K562 (cell line): ENCODE results near the gene STRA8. TPM values are rescaled to one million over a fixed set of nuclear protein-coding genes. Genes with fewer than 3 reads are reported as not detected.

Experiments used
- ARHGAP35 ChIP-seq: fragments of 450-650 bp; IDR thresholded peaks from 2 replicates; pipeline ENCODE4 v1.6.1; 2018; ENCODE audit not compliant: partially characterized antibody
- NCOR1 ChIP-seq: fragments of 450-650 bp; IDR thresholded peaks from 2 replicates; pipeline ENCODE4 v1.6.1; 2016; ENCODE audit warnings: mild to moderate bottlenecking, moderate library complexity
- NR3C1 ChIP-seq: sonication (generic); formaldehyde crosslinking; IDR thresholded peaks from 2 replicates; pipeline ENCODE4 v1.8.1; 2022; ENCODE audit warnings: missing genetic modification reagents
- PHTF2 ChIP-seq: fragments of 250-450 bp; sonication (Bioruptor Pico); IDR thresholded peaks from 2 replicates; pipeline ENCODE4 v1.5.0; 2021; ENCODE audit warnings: mild to moderate bottlenecking
- RFX7 ChIP-seq: fragments of 250-450 bp; sonication (Bioruptor Pico); IDR thresholded peaks from 2 replicates; pipeline ENCODE4 v1.5.1; 2021; ENCODE audit warnings: mild to moderate bottlenecking
- polyA plus RNA-seq, 8 experiments: library from polyadenylated mRNA; depleted of rRNA in 4 of 8; stranded (reverse) in 5 of 8; unstranded in 3 of 8; fragments of >200 nt; fragmentation: Nextera tagmentation in 2 of 8; fragmentation: Illumina TruSeq in 1 of 8; extraction: Ambion mirVana in 2 of 8; extraction: Trizol in 1 of 8; gene quantifications; 2 replicates each; pipeline versions ENCODE4 v1.2.1 to v1.2.3, GENCODE V29; 2011 to 2014; ENCODE audit warnings: inconsistent platforms in 1 of 8, missing spikeins in 1 of 8
- total RNA-seq, 7 experiments: library from RNA; depleted of rRNA in 6 of 7; stranded (reverse); fragments of >200 nt in 6 of 7; fragmentation: Illumina TruSeq in 2 of 7; extraction: Trizol in 2 of 7; gene quantifications; 2 replicates each; pipeline versions ENCODE4 v1.2.1 to v1.2.3, GENCODE V29; 2011 to 2021; ENCODE audit warnings: low replicate concordance in 1 of 7
- TF ChIP-seq, protein P1 (sequence below): fragments of 250-450 bp; sonication (Bioruptor Pico); IDR thresholded peaks from 2 replicates; pipeline ENCODE4 v1.5.0; 2020; ENCODE audit warnings: mild to moderate bottlenecking
- TF ChIP-seq, protein P2 (sequence below): fragments of 450-650 bp; formaldehyde crosslinking; conservative IDR thresholded peaks from 2 replicates; pipeline ENCODE4 v1.4.0; 2022; ENCODE audit warnings: mild to moderate bottlenecking, missing genetic modification characterization
- TF ChIP-seq, protein P3 (sequence below): sonication (generic); formaldehyde crosslinking; IDR thresholded peaks from 2 replicates; pipeline ENCODE4 v1.4.0; 2020; ENCODE audit warnings: mild to moderate bottlenecking, missing genetic modification reagents
- TF ChIP-seq, protein P4 (sequence below): fragments of 250-450 bp; sonication (Bioruptor Pico); IDR thresholded peaks from 2 replicates; pipeline ENCODE4 v1.5.0; 2021; ENCODE audit warnings: mild to moderate bottlenecking, moderate library complexity
- TF ChIP-seq, protein P5 (sequence below): conservative IDR thresholded peaks from 2 replicates; pipeline ENCODE4 v1.6.1; 2011; ENCODE audit warnings: low read depth, mild to moderate bottlenecking, low read length; ENCODE audit not compliant: control insufficient read depth

Gene STRA8
- total and polyA plus RNA-seq, 9 of the 15 experiments (the other 6 are each of a cell fraction or from before 2014, with no cell fraction given) = not detected

DNA sequence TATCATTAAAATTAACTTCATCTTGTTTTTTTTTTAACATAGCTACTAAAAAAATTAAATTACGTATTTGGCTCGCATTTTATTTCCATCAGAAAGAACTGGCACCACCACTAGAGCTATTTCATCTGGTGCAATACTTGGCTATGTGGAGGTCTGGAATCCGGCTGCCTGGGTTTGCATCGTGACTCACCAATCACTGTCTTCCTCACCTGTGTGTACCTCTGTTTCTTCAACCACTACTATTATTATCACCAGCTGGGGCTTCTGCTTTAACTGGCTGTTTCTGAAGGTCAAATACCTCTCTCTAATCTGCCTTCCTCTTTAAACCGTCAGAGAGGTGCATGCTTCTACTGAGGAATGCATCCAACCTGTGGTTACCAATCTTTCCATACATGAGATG lies 28.8 kb upstream of the STRA8 start (continued):
- TF ChIP-seq, protein P1, sequence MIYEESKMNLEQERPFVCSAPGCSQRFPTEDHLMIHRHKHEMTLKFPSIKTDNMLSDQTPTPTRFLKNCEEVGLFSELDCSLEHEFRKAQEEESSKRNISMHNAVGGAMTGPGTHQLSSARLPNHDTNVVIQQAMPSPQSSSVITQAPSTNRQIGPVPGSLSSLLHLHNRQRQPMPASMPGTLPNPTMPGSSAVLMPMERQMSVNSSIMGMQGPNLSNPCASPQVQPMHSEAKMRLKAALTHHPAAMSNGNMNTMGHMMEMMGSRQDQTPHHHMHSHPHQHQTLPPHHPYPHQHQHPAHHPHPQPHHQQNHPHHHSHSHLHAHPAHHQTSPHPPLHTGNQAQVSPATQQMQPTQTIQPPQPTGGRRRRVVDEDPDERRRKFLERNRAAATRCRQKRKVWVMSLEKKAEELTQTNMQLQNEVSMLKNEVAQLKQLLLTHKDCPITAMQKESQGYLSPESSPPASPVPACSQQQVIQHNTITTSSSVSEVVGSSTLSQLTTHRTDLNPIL (CRISPR knock-in tag) = no peak
- TF ChIP-seq NCOR1 (no peak), PHTF2 (CRISPR knock-in tag) (no peak), NR3C1 (CRISPR knock-in tag) (no peak), RFX7 (no peak), ARHGAP35 (no peak)
- TF ChIP-seq, protein P2, sequence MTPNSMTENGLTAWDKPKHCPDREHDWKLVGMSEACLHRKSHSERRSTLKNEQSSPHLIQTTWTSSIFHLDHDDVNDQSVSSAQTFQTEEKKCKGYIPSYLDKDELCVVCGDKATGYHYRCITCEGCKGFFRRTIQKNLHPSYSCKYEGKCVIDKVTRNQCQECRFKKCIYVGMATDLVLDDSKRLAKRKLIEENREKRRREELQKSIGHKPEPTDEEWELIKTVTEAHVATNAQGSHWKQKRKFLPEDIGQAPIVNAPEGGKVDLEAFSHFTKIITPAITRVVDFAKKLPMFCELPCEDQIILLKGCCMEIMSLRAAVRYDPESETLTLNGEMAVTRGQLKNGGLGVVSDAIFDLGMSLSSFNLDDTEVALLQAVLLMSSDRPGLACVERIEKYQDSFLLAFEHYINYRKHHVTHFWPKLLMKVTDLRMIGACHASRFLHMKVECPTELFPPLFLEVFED (CRISPR knock-in tag) = no peak
- TF ChIP-seq, protein P3, sequence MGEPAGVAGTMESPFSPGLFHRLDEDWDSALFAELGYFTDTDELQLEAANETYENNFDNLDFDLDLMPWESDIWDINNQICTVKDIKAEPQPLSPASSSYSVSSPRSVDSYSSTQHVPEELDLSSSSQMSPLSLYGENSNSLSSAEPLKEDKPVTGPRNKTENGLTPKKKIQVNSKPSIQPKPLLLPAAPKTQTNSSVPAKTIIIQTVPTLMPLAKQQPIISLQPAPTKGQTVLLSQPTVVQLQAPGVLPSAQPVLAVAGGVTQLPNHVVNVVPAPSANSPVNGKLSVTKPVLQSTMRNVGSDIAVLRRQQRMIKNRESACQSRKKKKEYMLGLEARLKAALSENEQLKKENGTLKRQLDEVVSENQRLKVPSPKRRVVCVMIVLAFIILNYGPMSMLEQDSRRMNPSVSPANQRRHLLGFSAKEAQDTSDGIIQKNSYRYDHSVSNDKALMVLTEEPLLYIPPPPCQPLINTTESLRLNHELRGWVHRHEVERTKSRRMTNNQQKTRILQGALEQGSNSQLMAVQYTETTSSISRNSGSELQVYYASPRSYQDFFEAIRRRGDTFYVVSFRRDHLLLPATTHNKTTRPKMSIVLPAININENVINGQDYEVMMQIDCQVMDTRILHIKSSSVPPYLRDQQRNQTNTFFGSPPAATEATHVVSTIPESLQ = no peak
- TF ChIP-seq, protein P4, sequence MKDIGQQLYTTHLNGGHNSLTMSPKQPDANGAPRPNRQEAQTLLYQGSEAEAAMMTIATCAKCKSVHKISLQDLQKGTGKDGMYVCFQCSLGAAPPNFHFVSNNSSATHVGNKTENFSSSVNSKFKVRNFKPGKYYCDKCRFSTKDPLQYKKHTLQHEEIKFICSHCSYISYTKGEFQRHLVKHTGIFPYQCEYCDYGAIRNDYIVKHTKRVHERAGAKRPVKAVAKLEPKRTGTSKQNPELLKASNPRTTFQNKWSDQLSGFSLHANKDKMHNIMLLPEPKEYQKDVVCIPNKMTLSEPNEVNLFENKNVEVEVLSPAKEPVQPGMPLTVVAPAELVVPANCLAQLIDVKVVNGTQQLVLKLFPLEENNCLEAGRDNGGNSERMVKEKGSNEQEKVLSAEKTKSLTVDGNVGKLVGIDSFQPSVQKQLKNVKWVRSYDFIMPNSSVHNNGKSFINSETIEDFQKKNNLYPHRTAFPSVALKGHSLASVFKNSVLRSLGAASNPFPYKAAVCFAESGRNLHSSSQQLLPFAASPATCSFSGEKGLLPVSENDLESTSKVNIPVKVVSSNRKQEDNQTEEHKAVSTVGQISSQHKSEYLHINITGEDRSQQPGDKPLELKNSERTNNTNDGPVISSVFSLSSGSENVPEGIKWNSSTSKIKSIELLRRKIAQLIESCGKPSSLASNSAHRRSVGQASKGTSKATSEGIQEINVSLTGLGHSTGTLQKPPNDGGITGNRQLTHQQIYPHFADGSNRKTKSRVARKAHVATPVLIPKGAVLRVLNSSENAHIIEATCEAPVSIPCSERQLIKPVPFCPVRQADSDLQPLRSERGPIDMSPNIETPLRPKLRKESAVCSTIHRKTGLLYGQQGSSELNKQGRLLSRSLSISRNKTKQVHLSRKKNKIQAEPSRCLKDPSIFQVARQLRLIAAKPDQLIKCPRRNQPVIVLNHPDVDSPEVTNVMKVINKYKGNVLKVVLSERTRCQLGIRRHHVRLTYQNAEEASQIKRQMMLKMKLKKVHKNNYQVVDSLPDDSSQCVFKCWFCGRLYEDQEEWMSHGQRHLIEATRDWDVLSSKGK (CRISPR knock-in tag) = no peak
- TF ChIP-seq, protein P5, sequence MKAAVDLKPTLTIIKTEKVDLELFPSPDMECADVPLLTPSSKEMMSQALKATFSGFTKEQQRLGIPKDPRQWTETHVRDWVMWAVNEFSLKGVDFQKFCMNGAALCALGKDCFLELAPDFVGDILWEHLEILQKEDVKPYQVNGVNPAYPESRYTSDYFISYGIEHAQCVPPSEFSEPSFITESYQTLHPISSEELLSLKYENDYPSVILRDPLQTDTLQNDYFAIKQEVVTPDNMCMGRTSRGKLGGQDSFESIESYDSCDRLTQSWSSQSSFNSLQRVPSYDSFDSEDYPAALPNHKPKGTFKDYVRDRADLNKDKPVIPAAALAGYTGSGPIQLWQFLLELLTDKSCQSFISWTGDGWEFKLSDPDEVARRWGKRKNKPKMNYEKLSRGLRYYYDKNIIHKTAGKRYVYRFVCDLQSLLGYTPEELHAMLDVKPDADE = no peak
